ENCODE data around the gene CLHC1.

Gene CLHC1

DNA sequence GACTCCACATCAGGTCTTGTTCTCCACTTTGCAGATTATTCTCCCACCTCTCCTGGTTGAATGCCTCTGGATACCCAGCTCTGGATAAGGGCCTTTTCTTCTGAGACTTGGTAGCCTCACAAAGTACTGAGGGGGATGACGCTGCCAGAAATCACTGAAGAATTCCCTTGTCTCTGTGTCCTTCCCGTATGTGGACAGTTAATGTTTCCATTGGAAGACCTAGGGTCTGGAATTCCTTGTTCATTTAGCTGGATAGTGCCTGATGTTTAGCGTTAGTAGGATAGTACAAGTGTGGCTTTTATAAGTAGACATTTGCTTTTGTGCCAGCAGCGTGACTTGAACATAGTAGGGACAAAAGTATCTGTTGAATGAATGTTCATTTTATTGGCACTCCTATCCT, 76.9 kb downstream of the CLHC1 start:
- TF ChIP-seq POLR2AphosphoS5 (IDR thresholded peaks at IDR 0.05; ENCODE audit: low read depth, low read length) = no peak
- TF ChIP-seq FOXP2 (optimal IDR thresholded peaks at IDR 0.05; ENCODE audit: borderline replicate concordance, extremely low read depth, extremely low read length, insufficient read depth) = no peak
- TF ChIP-seq, protein P1, sequence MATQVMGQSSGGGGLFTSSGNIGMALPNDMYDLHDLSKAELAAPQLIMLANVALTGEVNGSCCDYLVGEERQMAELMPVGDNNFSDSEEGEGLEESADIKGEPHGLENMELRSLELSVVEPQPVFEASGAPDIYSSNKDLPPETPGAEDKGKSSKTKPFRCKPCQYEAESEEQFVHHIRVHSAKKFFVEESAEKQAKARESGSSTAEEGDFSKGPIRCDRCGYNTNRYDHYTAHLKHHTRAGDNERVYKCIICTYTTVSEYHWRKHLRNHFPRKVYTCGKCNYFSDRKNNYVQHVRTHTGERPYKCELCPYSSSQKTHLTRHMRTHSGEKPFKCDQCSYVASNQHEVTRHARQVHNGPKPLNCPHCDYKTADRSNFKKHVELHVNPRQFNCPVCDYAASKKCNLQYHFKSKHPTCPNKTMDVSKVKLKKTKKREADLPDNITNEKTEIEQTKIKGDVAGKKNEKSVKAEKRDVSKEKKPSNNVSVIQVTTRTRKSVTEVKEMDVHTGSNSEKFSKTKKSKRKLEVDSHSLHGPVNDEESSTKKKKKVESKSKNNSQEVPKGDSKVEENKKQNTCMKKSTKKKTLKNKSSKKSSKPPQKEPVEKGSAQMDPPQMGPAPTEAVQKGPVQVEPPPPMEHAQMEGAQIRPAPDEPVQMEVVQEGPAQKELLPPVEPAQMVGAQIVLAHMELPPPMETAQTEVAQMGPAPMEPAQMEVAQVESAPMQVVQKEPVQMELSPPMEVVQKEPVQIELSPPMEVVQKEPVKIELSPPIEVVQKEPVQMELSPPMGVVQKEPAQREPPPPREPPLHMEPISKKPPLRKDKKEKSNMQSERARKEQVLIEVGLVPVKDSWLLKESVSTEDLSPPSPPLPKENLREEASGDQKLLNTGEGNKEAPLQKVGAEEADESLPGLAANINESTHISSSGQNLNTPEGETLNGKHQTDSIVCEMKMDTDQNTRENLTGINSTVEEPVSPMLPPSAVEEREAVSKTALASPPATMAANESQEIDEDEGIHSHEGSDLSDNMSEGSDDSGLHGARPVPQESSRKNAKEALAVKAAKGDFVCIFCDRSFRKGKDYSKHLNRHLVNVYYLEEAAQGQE (IDR thresholded peaks at IDR 0.05; ENCODE audit: insufficient read depth in 1 of 2, low read depth in 2 of 2, low read length in 2 of 2) = no peak
- no peak for TF ChIP-seq TAF1 (IDR thresholded peaks at IDR 0.05; ENCODE audit: borderline replicate concordance, insufficient read depth, low read length)
- TF ChIP-seq SIN3A (IDR thresholded peaks at IDR 0.05; ENCODE audit: borderline replicate concordance, insufficient read depth, low read length) = no peak

GRCh38 chr2:55154525-55155030, 77.5 kb downstream of the CLHC1 start:
- no peak for TF ChIP-seq FOXP2 (optimal IDR thresholded peaks at IDR 0.05; ENCODE audit: borderline replicate concordance, extremely low read depth, extremely low read length, insufficient read depth)
- TF ChIP-seq, protein P1 (IDR thresholded peaks at IDR 0.05; ENCODE audit: insufficient read depth in 1 of 2, low read depth in 2 of 2, low read length in 2 of 2) = no peak
- TF ChIP-seq SIN3A (IDR thresholded peaks at IDR 0.05; ENCODE audit: borderline replicate concordance, insufficient read depth, low read length) = no peak
- TF ChIP-seq TAF1 (IDR thresholded peaks at IDR 0.05; ENCODE audit: borderline replicate concordance, insufficient read depth, low read length) = no peak
- TF ChIP-seq POLR2AphosphoS5 (IDR thresholded peaks at IDR 0.05; ENCODE audit: low read depth, low read length) = no peak

DNA sequence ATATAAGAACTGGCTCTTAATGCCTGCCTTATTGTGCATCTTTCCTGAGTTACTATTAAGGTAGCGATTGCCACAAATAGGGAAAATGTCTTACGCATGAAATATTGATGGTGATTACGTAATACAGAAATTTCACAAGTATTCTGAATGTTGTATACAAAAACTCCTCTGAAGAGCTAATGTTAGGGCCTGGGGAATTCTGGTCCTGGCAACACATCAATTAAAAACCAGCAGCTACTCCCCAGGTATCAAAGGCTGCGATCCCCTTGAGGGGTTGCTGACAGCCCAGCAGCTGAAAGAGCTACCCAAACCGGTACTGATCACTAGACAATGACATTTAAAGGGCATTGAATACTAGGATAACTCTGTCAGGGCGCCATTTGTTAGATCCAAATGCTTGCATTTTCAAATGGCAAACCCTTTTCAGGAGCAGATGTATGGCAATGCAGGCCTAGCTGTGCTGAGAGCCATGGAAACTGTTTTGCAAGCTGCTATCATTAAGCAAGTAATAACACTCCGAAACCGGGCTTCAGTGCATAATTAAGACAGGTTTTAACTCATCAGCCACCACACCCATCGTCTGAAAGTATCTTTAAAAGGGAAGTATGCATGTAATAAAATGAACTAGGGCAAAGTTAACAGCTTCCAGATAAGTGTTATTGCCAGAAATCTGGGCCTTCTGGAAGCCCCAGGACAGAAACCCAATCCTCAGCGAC, 78.4 kb downstream of the CLHC1 start:
- no peak for TF ChIP-seq TAF1 (IDR thresholded peaks at IDR 0.05; ENCODE audit: borderline replicate concordance, insufficient read depth, low read length)
- TF ChIP-seq POLR2AphosphoS5 (IDR thresholded peaks at IDR 0.05; ENCODE audit: low read depth, low read length) = no peak
- TF ChIP-seq SIN3A (IDR thresholded peaks at IDR 0.05; ENCODE audit: borderline replicate concordance, insufficient read depth, low read length) = no peak
- TF ChIP-seq, protein P1 (IDR thresholded peaks at IDR 0.05; ENCODE audit: insufficient read depth in 1 of 2, low read depth in 2 of 2, low read length in 2 of 2) = no peak
- no peak for TF ChIP-seq FOXP2 (optimal IDR thresholded peaks at IDR 0.05; ENCODE audit: borderline replicate concordance, extremely low read depth, extremely low read length, insufficient read depth)

DNA sequence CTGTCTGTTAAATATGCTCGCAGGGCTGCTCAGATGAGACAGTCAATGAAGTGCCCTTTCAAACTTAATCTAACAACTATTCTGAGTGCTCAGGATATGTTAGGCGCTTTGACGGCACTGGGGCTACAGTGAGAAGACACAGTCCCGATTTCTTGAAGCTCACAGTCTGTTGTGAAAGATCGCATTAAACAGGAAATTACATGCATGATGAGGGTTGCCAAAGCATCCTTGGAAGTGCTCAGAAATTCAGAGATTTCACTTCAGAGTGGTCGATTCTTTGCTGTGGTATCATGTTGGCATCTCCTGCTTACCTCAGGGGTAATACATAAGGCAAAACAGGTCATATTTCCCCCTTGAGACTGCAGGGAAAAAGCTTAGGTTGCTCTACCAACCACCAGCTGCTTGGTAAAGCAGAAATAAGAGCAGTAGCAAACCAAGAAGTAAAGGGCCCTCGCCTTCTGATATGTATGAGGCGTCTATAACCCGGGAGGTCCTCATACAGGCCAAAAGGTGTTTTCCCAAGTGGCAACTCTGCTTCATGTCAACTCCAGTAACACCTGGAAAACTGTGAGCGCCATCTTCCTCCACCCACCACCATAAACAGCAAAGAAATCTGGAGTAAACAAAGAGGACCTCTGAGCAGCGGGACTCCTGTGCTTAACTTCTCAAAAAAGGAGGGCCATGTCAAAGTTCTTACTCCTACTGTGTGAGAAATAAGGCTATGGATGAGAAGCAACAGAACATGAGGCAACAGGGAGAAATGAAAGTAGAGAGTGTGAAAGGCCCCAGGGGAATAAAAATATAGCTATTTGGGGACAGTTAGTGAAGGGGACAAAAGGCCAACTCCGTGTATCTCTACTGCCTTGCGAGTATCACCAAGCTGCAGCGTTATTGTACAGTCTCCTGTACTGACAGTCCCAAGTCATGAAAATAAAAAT, 79.3 kb downstream of the CLHC1 start:
- TF ChIP-seq SIN3A (IDR thresholded peaks at IDR 0.05; ENCODE audit: borderline replicate concordance, insufficient read depth, low read length) = no peak
- TF ChIP-seq POLR2AphosphoS5 (IDR thresholded peaks at IDR 0.05; ENCODE audit: low read depth, low read length) = no peak
- TF ChIP-seq, protein P1 (IDR thresholded peaks at IDR 0.05; ENCODE audit: insufficient read depth in 1 of 2, low read depth in 2 of 2, low read length in 2 of 2) = no peak
- no peak for TF ChIP-seq FOXP2 (optimal IDR thresholded peaks at IDR 0.05; ENCODE audit: borderline replicate concordance, extremely low read depth, extremely low read length, insufficient read depth)
- TF ChIP-seq TAF1 (IDR thresholded peaks at IDR 0.05; ENCODE audit: borderline replicate concordance, insufficient read depth, low read length) = no peak
